Left lung (tissue), 10 donors: Measurements from ENCODE around the gene SDK2. TPM values are rescaled to one million over a fixed set of nuclear protein-coding genes. Genes with fewer than 3 reads are reported as not detected.
A peak's percentile ranks its signal among the peaks of the same experiment; 100 is the strongest.

ENCODE experiments used
- ATAC-seq: fragments of 200-7000 bp; cut with Tn5 transposase; one replicate; pipeline ENCODE4 v1.9.1; 2020; ENCODE audit warnings: moderate library complexity
- DNase-seq, 4 donors: peaks; one replicate each; pipeline ENCODE4 v3.0.0-alpha.2; 2013 to 2020
- H3K27ac ChIP-seq, 2 donors: fragments of 200-600 bp; sonication (generic) in 1 of 2; one replicate each; pipeline versions ENCODE4 v1.5.0 to v1.8.0; 2020 to 2021
- H3K27me3 ChIP-seq, 2 donors: fragments of 200-600 bp; sonication (generic) in 1 of 2; one replicate each; pipeline versions ENCODE4 v1.5.0 to v1.8.0; 2020 to 2021
- H3K36me3 ChIP-seq, 2 donors: fragments of 200-600 bp; sonication (generic) in 1 of 2; one replicate each; pipeline versions ENCODE4 v1.5.0 to v1.8.0; 2020 to 2021
- H3K4me1 ChIP-seq, 2 donors: fragments of 200-600 bp; one replicate each; pipeline ENCODE4 v1.8.0; 2021
- H3K4me3 ChIP-seq, 2 donors: fragments of 200-600 bp; sonication (generic) in 1 of 2; one replicate each; pipeline versions ENCODE4 v1.5.0 to v1.8.0; 2020 to 2021; ENCODE audit warnings: mild to moderate bottlenecking in 1 of 2
- H3K9me3 ChIP-seq, 2 donors: fragments of 200-600 bp; sonication (generic) in 1 of 2; one replicate each; pipeline versions ENCODE4 v1.5.0 to v1.8.0; 2020 to 2021
- intact Hi-C, 2 donors: fragments of 100-400 bp; cut with DNase I; formaldehyde crosslinking; loops; one replicate each; pipeline versions ENCODE4 v1.11.2 to v1.14.2; 2022
- polyA plus RNA-seq, 6 donors: library from polyadenylated mRNA; unstranded; fragments of 120-200 nt; gene quantifications; one replicate each; pipeline ENCODE4 v1.2.1, GENCODE V29; 2013; ENCODE audit not compliant: insufficient read length in 6 of 6
- total RNA-seq, 2 donors: library from RNA; stranded (reverse); fragmentation: NEBNext Ultra II Directional; extraction: Animal tissue kit (Norgen Biotek cat#: 25700); gene quantifications; one replicate each; pipeline ENCODE4 v1.2.1, GENCODE V29; 2021
- TF ChIP-seq, protein P1 (sequence below), 2 donors: fragments of 200-600 bp; sonication (generic) in 1 of 2; IDR thresholded peaks; one replicate each; pipeline versions ENCODE4 v1.5.0 to v1.8.0; 2021; ENCODE audit warnings: antibody characterized with exemption in 2 of 2
- donor health status: DM: no; HTN: yes; CAD: no.
- donor health status: DM: no; HTN: no; CAD: no.

The SDK2 gene
- total and polyA plus RNA-seq, 8 donors = 6.0 to 10.9 (median 7.5) TPM

DNA sequence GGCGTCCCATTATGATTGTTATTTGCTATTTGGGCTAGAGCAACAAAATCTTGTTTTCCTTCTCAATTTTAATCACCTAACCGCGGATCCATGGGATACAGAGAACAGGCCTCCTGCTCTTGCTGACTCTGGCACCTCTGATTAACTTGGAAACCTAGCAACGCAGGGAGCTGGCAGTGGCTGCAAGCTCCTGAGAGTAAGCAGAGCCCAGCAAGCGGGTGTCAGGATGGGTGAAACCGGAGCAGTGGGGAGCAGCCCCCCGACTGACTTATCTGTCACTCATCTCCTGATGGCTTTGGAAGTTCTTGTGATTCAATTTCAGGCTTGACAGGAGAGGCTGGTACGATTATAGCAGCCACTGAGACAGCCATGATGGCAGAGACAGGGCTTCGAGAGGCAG, 286.9 kb downstream of the SDK2 start:
- no peaks in the 10 kb centered on the region for H3K27me3 ChIP-seq
- no peak overlapping the region for H3K4me3 ChIP-seq
- intact Hi-C loops = no loop called here
- TF ChIP-seq, protein P1, sequence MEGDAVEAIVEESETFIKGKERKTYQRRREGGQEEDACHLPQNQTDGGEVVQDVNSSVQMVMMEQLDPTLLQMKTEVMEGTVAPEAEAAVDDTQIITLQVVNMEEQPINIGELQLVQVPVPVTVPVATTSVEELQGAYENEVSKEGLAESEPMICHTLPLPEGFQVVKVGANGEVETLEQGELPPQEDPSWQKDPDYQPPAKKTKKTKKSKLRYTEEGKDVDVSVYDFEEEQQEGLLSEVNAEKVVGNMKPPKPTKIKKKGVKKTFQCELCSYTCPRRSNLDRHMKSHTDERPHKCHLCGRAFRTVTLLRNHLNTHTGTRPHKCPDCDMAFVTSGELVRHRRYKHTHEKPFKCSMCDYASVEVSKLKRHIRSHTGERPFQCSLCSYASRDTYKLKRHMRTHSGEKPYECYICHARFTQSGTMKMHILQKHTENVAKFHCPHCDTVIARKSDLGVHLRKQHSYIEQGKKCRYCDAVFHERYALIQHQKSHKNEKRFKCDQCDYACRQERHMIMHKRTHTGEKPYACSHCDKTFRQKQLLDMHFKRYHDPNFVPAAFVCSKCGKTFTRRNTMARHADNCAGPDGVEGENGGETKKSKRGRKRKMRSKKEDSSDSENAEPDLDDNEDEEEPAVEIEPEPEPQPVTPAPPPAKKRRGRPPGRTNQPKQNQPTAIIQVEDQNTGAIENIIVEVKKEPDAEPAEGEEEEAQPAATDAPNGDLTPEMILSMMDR (IDR thresholded peaks at IDR 0.05) = no peak
- H3K36me3 ChIP-seq = no peaks in the 10 kb centered on the region
- peak in 1 of 4 donors; percentile 46 for DNase-seq
- no peaks in the 10 kb centered on the region for H3K9me3 ChIP-seq
- ATAC-seq = no peak
- peaks cover 0 to 4% of the 10 kb centered on the region in 2 donors for H3K4me1 ChIP-seq
- H3K27ac ChIP-seq = no peak overlapping the region

DNA sequence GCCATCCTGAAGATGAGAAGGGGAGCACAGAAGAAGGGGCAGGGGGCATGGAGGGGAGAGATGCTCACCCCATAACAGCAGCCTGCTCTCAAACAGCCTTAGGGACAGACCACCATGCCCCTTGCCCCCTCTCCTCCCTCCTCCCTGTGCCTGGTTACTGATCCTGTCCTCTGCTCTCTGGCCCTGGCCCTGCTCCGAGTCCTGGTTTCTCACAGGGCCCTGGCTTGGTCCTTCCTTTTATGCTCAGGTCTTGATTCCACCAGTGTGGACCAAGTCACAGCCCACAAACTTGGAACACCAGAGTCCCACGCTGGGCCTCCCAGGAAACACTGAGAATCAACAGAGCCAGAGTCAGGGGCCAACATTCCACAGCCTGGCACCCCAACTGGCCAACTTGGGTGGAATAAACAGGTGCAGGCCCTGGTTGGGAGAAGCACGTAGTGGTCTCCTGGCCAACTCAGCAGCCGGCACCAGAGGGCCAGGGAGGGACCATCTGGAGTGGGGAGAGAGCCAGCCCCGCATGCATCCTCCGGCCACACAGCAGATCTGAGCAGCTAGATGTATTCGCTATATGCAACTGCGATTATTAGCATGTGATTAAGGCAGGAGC, 287.6 kb downstream of the SDK2 start:
- TF ChIP-seq, protein P1 (IDR thresholded peaks at IDR 0.05) = no peak
- Histone ChIP-seq H3K4me3 (no peak overlapping the region), H3K4me1 (peaks cover 0 to 4% of the 10 kb centered on the region in 2 donors), H3K36me3 (no peaks in the 10 kb centered on the region), H3K27ac (no peak overlapping the region), H3K9me3 (no peaks in the 10 kb centered on the region), H3K27me3 (no peaks in the 10 kb centered on the region)
- intact Hi-C loops = no loop called here
- no peak for ATAC-seq
- peak in 1 of 4 donors; percentile 48 for DNase-seq

GRCh38 chr17:73354423-73355284, 289.6 kb downstream of the SDK2 start:
- Histone ChIP-seq H3K4me1 (no peaks in the 10 kb centered on the region), H3K36me3 (no peaks in the 10 kb centered on the region), H3K9me3 (no peaks in the 10 kb centered on the region), H3K27ac (no peak overlapping the region), H3K27me3 (no peaks in the 10 kb centered on the region), H3K4me3 (no peak overlapping the region)
- ATAC-seq = no peak
- TF ChIP-seq, protein P1 (IDR thresholded peaks at IDR 0.05) = no peak
- intact Hi-C loops = no loop called here
- DNase-seq = peak in 1 of 4 donors; percentile 51

DNA sequence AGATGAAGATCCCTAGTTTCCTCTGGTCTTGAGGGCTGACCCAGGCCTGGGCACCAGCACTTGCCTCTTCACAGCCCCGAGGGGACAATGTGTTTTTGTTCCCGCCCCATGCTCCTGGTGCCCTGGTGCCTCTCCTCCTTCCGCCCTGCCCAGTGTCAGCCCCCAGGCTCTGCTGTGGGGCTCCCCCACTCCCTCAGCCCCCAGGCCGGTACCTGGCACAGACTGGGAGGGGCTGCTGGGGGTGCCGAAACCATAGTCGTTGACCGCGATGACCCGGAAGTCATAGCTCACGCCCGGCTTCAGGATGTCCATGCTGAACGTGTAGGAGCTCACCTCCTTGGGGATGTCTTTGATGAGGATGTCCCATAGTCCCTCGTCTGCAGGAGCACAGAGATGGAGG, 292.0 kb downstream of the SDK2 start:
- Histone ChIP-seq H3K4me3 (no peak overlapping the region), H3K27me3 (no peaks in the 10 kb centered on the region), H3K9me3 (no peaks in the 10 kb centered on the region), H3K36me3 (no peaks in the 10 kb centered on the region), H3K4me1 (no peaks in the 10 kb centered on the region), H3K27ac (no peak overlapping the region)
- ATAC-seq (no peak), DNase-seq (peak in 1 of 4 donors; percentile 55)
- intact Hi-C loops = no loop called here
- TF ChIP-seq, protein P1 (IDR thresholded peaks at IDR 0.05) = no peak

- H3K4me3 ChIP-seq = no peak overlapping the region
- no peaks in the 10 kb centered on the region for H3K36me3 ChIP-seq
- H3K27me3 ChIP-seq = no peaks in the 10 kb centered on the region
- no peak overlapping the region for H3K27ac ChIP-seq
- no peak for ATAC-seq
- intact Hi-C loops = no loop called here
- peak in 1 of 4 donors; percentile 8 for DNase-seq
- TF ChIP-seq, protein P1 (IDR thresholded peaks at IDR 0.05) = no peak
- no peaks in the 10 kb centered on the region for H3K4me1 ChIP-seq
- H3K9me3 ChIP-seq = no peaks in the 10 kb centered on the region
Measured at GRCh38 chr17:73351764-73352163, 292.5 kb downstream of the SDK2 start.
